Mucosa of gallbladder (tissue), 1 donor: Measurements from ENCODE around the gene CCDC90B. TPM values are rescaled to one million over a fixed set of nuclear protein-coding genes. Genes with fewer than 3 reads are reported as not detected.
"Not testable (repeated sequence)": the region's sequence is repeated elsewhere in the genome, so short reads cannot be mapped to it uniquely, and the experiment has no call there.

Experiments used
- DNase-seq: peaks from one replicate; pipeline ENCODE4 v3.0.0-alpha.2; 2020; ENCODE audit warnings: low spot score
- total RNA-seq: library from RNA; stranded (reverse); gene quantifications from one replicate; pipeline ENCODE4 v1.2.1, GENCODE V29; 2021
- donor health status: DM: no; HTN: no; CAD: no.

Gene CCDC90B
- 31.9 TPM for total RNA-seq

GRCh38 chr11:83285771-83286528 lies at the start of gene CCDC90B:
Gene CCDC90B, minus strand, starts transcription at chr11:83286367. Its CDS starts 395 bp downstream, at chr11:83285972.
- peak; percentile 97 for DNase-seq

- no peak for DNase-seq
Measured at GRCh38 chr11:83335446-83336070, 49.4 kb upstream of the CCDC90B start.

- no peak for DNase-seq
Measured at GRCh38 chr11:83330303-83330702, 44.1 kb upstream of the CCDC90B start.

- no peak for DNase-seq
Measured at GRCh38 chr11:83326326-83326725, 40.2 kb upstream of the CCDC90B start.

GRCh38 chr11:83319346-83319745 lies 33.2 kb upstream of the CCDC90B start:
- DNase-seq = no peak

GRCh38 chr11:83318931-83319330 lies 32.8 kb upstream of the CCDC90B start:
- DNase-seq = no peak

GRCh38 chr11:83317757-83318690 lies 31.9 kb upstream of the CCDC90B start:
- no peak for DNase-seq

GRCh38 chr11:83316897-83317268 lies 30.7 kb upstream of the CCDC90B start:
- DNase-seq = not testable (repeated sequence)

GRCh38 chr11:83316143-83316896 lies 30.2 kb upstream of the CCDC90B start:
- not testable (repeated sequence) for DNase-seq

GRCh38 chr11:83312430-83312829 lies 26.3 kb upstream of the CCDC90B start:
- no peak for DNase-seq

- DNase-seq = no peak
Measured at GRCh38 chr11:83311701-83312100, 25.5 kb upstream of the CCDC90B start.

- DNase-seq = no peak
Measured at GRCh38 chr11:83310718-83311117, 24.6 kb upstream of the CCDC90B start.

GRCh38 chr11:83308536-83308935 lies 22.4 kb upstream of the CCDC90B start:
- not testable (repeated sequence) for DNase-seq

GRCh38 chr11:83306200-83307080 lies 20.3 kb upstream of the CCDC90B start:
- no peak for DNase-seq

- no peak for DNase-seq
Measured at GRCh38 chr11:83303316-83303715, 17.1 kb upstream of the CCDC90B start.

- no peak for DNase-seq
Measured at GRCh38 chr11:83302151-83302550, 16.0 kb upstream of the CCDC90B start.

GRCh38 chr11:83299681-83300080 lies 13.5 kb upstream of the CCDC90B start:
- no peak for DNase-seq

GRCh38 chr11:83294208-83294607 lies 8.0 kb upstream of the CCDC90B start:
- no peak for DNase-seq

GRCh38 chr11:83293457-83293774 lies 7.2 kb upstream of the CCDC90B start:
- DNase-seq = no peak

- peak; percentile 44 for DNase-seq
Measured at GRCh38 chr11:83292709-83293456, 6.7 kb upstream of the CCDC90B start.
